Kidney epithelial cell (primary cell): ENCODE data around the gene SFXN2. TPM values are rescaled to one million over a fixed set of nuclear protein-coding genes. Genes with fewer than 3 reads are reported as not detected.
"Not testable (repeated sequence)": the region's sequence is repeated elsewhere in the genome, so short reads cannot be mapped to it uniquely, and the experiment has no call there.

ENCODE experiments used
- DNase-seq: peaks from one replicate; pipeline ENCODE4 v3.0.0-alpha.2; 2010; ENCODE audit warnings: low read depth
- H3K27me3 ChIP-seq: 2 replicates; pipeline ENCODE4 v1.6.0; 2011; ENCODE audit warnings: low read length; ENCODE audit not compliant: control insufficient read depth, insufficient read depth
- H3K36me3 ChIP-seq: 2 replicates; pipeline ENCODE4 v1.5.1; 2011; ENCODE audit warnings: low read length; ENCODE audit not compliant: control insufficient read depth, insufficient read depth
- H3K4me3 ChIP-seq: 2 replicates; pipeline ENCODE4 v1.5.1; 2011; ENCODE audit warnings: low read depth, mild to moderate bottlenecking, control low read depth, low read length
- CTCF ChIP-seq: IDR thresholded peaks from 2 replicates; pipeline ENCODE4 v1.5.1; 2011; ENCODE audit warnings: mild to moderate bottlenecking, moderate library complexity, low read length, control low read depth, inconsistent platforms; ENCODE audit not compliant: insufficient read depth, poor library complexity, severe bottlenecking
- total RNA-seq: library from RNA; depleted of rRNA; stranded (reverse); fragments of >200 nt; gene quantifications from 2 replicates; pipeline ENCODE4 v1.2.3, GENCODE V29; 2015

Gene SFXN2
- total RNA-seq, 1 donor from 2014 or later = 2.3 TPM

- DNase-seq = no peak
- Histone ChIP-seq H3K27me3 (no peaks in the 10 kb centered on the region), H3K36me3 (no peaks in the 10 kb centered on the region), H3K4me3 (no peak overlapping the region)
- no peak for TF ChIP-seq CTCF
Observed at GRCh38 chr10:102758240-102758932, 44.0 kb downstream of the SFXN2 start.

GRCh38 chr10:102758933-102759262 is 44.5 kb downstream of the SFXN2 start:
- not testable (repeated sequence) for H3K27me3 ChIP-seq, H3K36me3 ChIP-seq, H3K4me3 ChIP-seq, DNase-seq

GRCh38 chr10:102759497-102760210 is 45.2 kb downstream of the SFXN2 start:
- no peak for TF ChIP-seq CTCF
- DNase-seq = no peak
- Histone ChIP-seq H3K36me3 (no peaks in the 10 kb centered on the region), H3K27me3 (no peaks in the 10 kb centered on the region), H3K4me3 (no peak overlapping the region)

- H3K36me3 ChIP-seq = no peaks in the 10 kb centered on the region
- DNase-seq = no peak
- no peaks in the 10 kb centered on the region for H3K27me3 ChIP-seq
- no peak for TF ChIP-seq CTCF
- no peak overlapping the region for H3K4me3 ChIP-seq
Observed at GRCh38 chr10:102761981-102762380, 47.5 kb downstream of the SFXN2 start.

- no peak for DNase-seq
- Histone ChIP-seq H3K4me3 (no peak overlapping the region), H3K27me3 (no peaks in the 10 kb centered on the region), H3K36me3 (no peaks in the 10 kb centered on the region)
- TF ChIP-seq CTCF = no peak
Observed at GRCh38 chr10:102762401-102763015, 48.1 kb downstream of the SFXN2 start.

- Histone ChIP-seq H3K4me3 (no peak overlapping the region), H3K36me3 (no peaks in the 10 kb centered on the region), H3K27me3 (no peaks in the 10 kb centered on the region)
- DNase-seq = no peak
- TF ChIP-seq CTCF = no peak
Observed at GRCh38 chr10:102763037-102763607, 48.7 kb downstream of the SFXN2 start.
